HEK293 (cell line): ENCODE measurements around the gene ANGPTL2.

Experiments
- CTCF ChIP-seq: fragments of 450-650 bp; formaldehyde crosslinking; IDR thresholded peaks from 2 replicates; pipeline ENCODE4 v1.5.1; 2016; ENCODE audit warnings: missing biosample characterization, missing genetic modification characterization
- PBX3 ChIP-seq: sonication (generic); formaldehyde crosslinking; IDR thresholded peaks from 2 replicates; pipeline ENCODE4 v1.8.1; 2022; ENCODE audit warnings: mild to moderate bottlenecking, moderate library complexity, missing genetic modification reagents
- SP3 ChIP-seq: fragments of 450-650 bp; formaldehyde crosslinking; IDR thresholded peaks from 2 replicates; pipeline ENCODE4 v1.5.1; 2016; ENCODE audit warnings: missing biosample characterization, missing genetic modification characterization
- YY1 ChIP-seq: fragments of 450-650 bp; formaldehyde crosslinking; IDR thresholded peaks from 2 replicates; pipeline ENCODE4 v1.5.1; 2018; ENCODE audit warnings: missing biosample characterization, missing genetic modification characterization
- ZFP3 ChIP-seq: fragments of 450-650 bp; formaldehyde crosslinking; IDR thresholded peaks from 2 replicates; pipeline ENCODE4 v1.5.1; 2016; ENCODE audit warnings: low read depth, missing biosample characterization, missing genetic modification characterization
- ZNF175 ChIP-seq: fragments of 450-650 bp; formaldehyde crosslinking; IDR thresholded peaks from 2 replicates; pipeline ENCODE4 v1.5.1; 2016; ENCODE audit warnings: missing biosample characterization, missing genetic modification characterization
- ZNF239 ChIP-seq: fragments of 450-650 bp; formaldehyde crosslinking; IDR thresholded peaks from 2 replicates; pipeline ENCODE4 v1.5.1; 2016; ENCODE audit warnings: missing biosample characterization, missing genetic modification characterization
- ZNF416 ChIP-seq: fragments of 450-650 bp; formaldehyde crosslinking; IDR thresholded peaks from 2 replicates; pipeline ENCODE4 v1.5.1; 2016; ENCODE audit warnings: missing biosample characterization, missing genetic modification characterization
- ZNF510 ChIP-seq: fragments of 450-650 bp; formaldehyde crosslinking; IDR thresholded peaks from 2 replicates; pipeline ENCODE4 v1.5.1; 2018; ENCODE audit warnings: mild to moderate bottlenecking, missing genetic modification characterization, missing biosample characterization; ENCODE audit not compliant: insufficient replicate concordance
- ZNF610 ChIP-seq: fragments of 450-650 bp; formaldehyde crosslinking; IDR thresholded peaks from 2 replicates; pipeline ENCODE4 v1.5.1; 2016; ENCODE audit warnings: missing biosample characterization, missing genetic modification characterization, borderline replicate concordance
- ZNF747 ChIP-seq: fragments of 450-650 bp; formaldehyde crosslinking; IDR thresholded peaks from 2 replicates; pipeline ENCODE4 v1.5.1; 2016; ENCODE audit warnings: missing biosample characterization, missing genetic modification characterization
- ZNF777 ChIP-seq: fragments of 450-650 bp; formaldehyde crosslinking; IDR thresholded peaks from 2 replicates; pipeline ENCODE4 v1.5.1; 2017; ENCODE audit warnings: missing biosample characterization, missing genetic modification characterization, borderline replicate concordance

- TF ChIP-seq CTCF (tag by site-specific recombination), result no peak
- TF ChIP-seq ZNF610 (tag by site-specific recombination), result no peak
- no peak for TF ChIP-seq ZFP3 (tag by site-specific recombination)
- TF ChIP-seq ZNF747 (tag by site-specific recombination), result no peak
- no peak for TF ChIP-seq ZNF239
- no peak for TF ChIP-seq ZNF416 (tag by site-specific recombination)
- TF ChIP-seq SP3 (tag by site-specific recombination), result no peak
- no peak for TF ChIP-seq PBX3 (CRISPR knock-in tag)
- TF ChIP-seq ZNF510, result no peak
- no peak for TF ChIP-seq ZNF777 (tag by site-specific recombination)
- TF ChIP-seq ZNF175, result no peak
- no peak for TF ChIP-seq YY1
Observed at GRCh38 chr9:127131871-127132270, 9.4 kb upstream of the ANGPTL2 start.
